Muscle layer of duodenum (tissue), 2 donors: Measurements from ENCODE around the gene PON3.

Source experiments
- H3K27ac ChIP-seq: one replicate; pipeline ENCODE4 v1.7.0; 2013; ENCODE audit warnings: mild to moderate bottlenecking, low read length
- H3K27me3 ChIP-seq: one replicate; pipeline ENCODE4 v1.7.0; 2013; ENCODE audit warnings: low read depth, mild to moderate bottlenecking, control low read depth, low read length
- H3K36me3 ChIP-seq, 2 donors: one replicate each; pipeline ENCODE4 v1.7.0; 2013; ENCODE audit warnings: low read length in 2 of 2, control low read depth in 1 of 2, mild to moderate bottlenecking in 1 of 2; ENCODE audit not compliant: insufficient read depth in 2 of 2, control insufficient read depth in 1 of 2
- H3K4me1 ChIP-seq, 2 donors: one replicate each; pipeline ENCODE4 v1.7.0; 2013; ENCODE audit warnings: low read length in 2 of 2, mild to moderate bottlenecking in 2 of 2, control low read depth in 1 of 2, moderate library complexity in 1 of 2; ENCODE audit not compliant: insufficient read depth in 2 of 2, control insufficient read depth in 1 of 2
- H3K4me3 ChIP-seq, 2 donors: one replicate each; pipeline ENCODE4 v1.7.0; 2013; ENCODE audit warnings: low read length in 2 of 2, low read depth in 1 of 2, mild to moderate bottlenecking in 1 of 2
- H3K9me3 ChIP-seq, 2 donors: one replicate each; pipeline ENCODE4 v1.7.0; 2013; ENCODE audit warnings: low read length in 2 of 2, control low read depth in 1 of 2, mild to moderate bottlenecking in 1 of 2; ENCODE audit not compliant: control insufficient read depth in 1 of 2
- donor health status: healthy.

Gene PON3

DNA sequence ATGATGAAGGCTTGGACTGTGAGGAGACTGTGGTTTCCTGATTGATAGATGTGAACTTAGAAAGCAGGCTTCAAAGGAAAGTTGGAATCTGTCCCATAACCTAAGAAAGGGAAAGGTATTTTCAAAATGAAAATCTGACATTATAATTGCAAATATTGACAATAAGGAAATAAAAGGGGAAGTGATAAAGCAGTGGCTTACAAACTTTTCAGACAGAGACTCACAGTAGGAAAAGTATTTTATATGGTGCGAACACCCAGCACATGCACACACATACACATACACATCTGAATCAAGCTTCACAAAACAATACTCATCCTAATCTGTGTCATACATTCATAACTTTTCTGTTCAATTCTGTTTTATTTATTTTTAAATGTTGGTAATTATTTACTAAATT lies 76.6 kb downstream of the PON3 start:
- H3K27ac ChIP-seq: no peak overlapping the region
- no peaks in the 10 kb centered on the region for H3K36me3 ChIP-seq
- no peak overlapping the region for H3K4me3 ChIP-seq
- no peaks in the 10 kb centered on the region for H3K4me1 ChIP-seq
- H3K9me3 ChIP-seq: no peaks in the 10 kb centered on the region
- no peaks in the 10 kb centered on the region for H3K27me3 ChIP-seq

DNA sequence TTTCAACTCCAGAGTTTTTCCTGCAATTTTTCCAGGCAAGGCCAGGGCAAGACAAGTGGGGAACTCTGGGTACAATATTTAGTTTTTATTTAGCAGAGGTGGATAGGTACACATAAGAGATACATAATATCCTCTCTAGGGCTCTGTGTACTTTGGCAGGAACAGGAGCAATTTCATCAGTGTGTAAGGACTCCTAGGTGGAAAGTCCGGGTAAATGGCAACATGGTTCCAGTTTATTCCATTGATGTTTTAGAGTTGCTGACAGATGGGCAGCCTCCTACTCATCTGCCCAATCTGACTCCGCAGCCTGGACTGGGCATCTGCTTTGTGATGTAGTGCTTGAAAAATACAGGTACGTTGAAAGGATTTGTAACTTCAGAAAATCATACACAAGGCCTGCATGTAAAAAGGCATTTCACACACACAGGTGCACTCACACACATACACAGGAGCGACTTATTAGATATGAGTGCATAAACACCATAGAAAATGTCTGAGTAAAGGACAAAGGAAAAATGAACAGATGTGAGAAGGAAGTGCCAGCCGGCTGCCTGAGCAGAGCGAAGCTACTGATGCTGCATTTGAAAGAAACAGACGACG lies 77.6 kb downstream of the PON3 start:
- H3K4me1 ChIP-seq: no peaks in the 10 kb centered on the region
- H3K9me3 ChIP-seq: no peaks in the 10 kb centered on the region
- H3K4me3 ChIP-seq: no peak overlapping the region
- no peak overlapping the region for H3K27ac ChIP-seq
- H3K36me3 ChIP-seq: no peaks in the 10 kb centered on the region
- H3K27me3 ChIP-seq: no peaks in the 10 kb centered on the region

DNA sequence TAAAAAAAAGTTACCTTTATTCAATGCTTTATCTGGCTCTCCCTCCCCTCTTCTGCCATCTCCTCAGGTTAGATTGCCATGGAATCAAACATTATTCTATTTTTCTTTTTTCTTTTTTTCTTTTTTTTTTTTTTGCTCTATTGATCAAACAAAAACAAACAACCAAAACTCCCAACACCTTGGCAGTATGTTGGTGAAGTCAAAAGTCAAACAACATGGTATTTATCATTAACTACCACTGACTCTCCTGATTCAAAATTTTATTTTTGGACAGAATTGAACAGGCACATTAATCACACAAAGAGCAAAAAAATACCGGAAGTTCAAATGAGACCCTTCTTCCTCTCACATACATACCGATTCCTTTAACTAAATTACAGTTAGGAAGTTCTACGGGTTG lies 78.2 kb downstream of the PON3 start:
- H3K27me3 ChIP-seq: no peaks in the 10 kb centered on the region
- H3K27ac ChIP-seq: no peak overlapping the region
- H3K36me3 ChIP-seq: no peaks in the 10 kb centered on the region
- no peaks in the 10 kb centered on the region for H3K9me3 ChIP-seq
- H3K4me1 ChIP-seq: no peaks in the 10 kb centered on the region
- no peak overlapping the region for H3K4me3 ChIP-seq

DNA sequence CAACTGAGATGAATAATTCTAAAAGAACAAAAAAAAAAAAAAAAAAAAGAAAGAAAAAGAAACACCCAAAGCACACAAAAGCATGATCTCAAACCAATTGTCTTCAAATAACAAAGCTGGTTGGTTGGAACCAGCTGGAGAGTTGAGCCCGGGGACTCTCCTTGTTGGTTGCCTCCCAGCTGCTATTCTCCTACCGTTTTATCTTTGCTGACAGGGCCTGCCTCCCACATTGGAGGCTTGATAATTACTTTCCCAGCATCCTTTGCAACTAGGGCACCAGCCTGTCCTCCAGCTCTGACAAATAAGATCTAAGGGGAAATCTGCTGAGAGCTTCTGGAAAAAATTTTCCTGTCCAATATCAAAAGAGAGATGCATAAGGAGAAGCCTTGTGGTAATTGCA lies 78.6 kb downstream of the PON3 start:
- no peaks in the 10 kb centered on the region for H3K4me1 ChIP-seq
- no peaks in the 10 kb centered on the region for H3K9me3 ChIP-seq
- H3K27me3 ChIP-seq: no peaks in the 10 kb centered on the region
- H3K36me3 ChIP-seq: no peaks in the 10 kb centered on the region
- H3K4me3 ChIP-seq: no peak overlapping the region
- no peak overlapping the region for H3K27ac ChIP-seq

GRCh38 chr7:95316588-95316987 lies 79.6 kb downstream of the PON3 start:
- no peak overlapping the region for H3K4me3 ChIP-seq
- no peaks in the 10 kb centered on the region for H3K27me3 ChIP-seq
- no peaks in the 10 kb centered on the region for H3K36me3 ChIP-seq
- no peaks in the 10 kb centered on the region for H3K9me3 ChIP-seq
- no peaks in the 10 kb centered on the region for H3K4me1 ChIP-seq
- no peak overlapping the region for H3K27ac ChIP-seq

DNA sequence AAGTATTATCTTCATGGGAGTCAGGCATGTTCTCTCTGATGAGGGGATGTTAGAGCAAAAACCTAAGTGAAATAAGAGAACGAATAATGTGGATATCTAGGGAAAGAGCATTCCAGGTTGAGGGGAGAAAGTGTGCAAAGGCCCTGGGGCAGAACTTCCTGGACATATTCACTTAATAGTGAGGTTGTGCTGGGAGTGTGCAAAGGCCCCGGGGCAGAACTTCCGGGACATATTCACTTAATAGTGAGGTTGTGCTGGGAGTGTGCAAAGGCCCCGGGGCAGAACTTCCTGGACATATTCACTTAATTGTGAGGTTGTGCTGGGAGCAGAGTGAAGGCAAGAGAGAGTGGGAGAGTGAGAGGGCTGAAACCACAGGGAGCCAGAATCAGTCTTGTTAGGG lies 83.6 kb downstream of the PON3 start:
- no peaks in the 10 kb centered on the region for H3K9me3 ChIP-seq
- no peaks in the 10 kb centered on the region for H3K27me3 ChIP-seq

DNA sequence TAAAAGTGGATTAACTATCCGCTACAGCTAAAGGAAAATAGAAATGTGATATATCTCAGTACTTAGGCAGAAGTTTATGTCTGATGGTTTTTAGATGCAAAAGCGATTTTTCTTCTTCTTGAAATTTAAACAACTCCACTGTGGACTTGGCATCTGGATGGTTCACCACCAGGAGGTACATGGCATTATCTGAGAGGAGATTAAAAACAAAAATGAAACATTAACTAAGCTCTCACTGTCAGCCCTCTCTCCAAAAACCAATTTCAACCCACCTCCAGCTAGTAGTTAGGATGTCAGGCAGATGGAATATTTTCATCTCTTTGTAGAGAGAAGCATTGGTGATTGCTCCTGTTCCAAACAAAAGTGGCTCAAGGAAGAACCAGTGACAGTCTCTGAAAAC lies 84.8 kb downstream of the PON3 start:
- Histone ChIP-seq H3K27me3 (no peaks in the 10 kb centered on the region), H3K9me3 (no peaks in the 10 kb centered on the region), H3K36me3 (no peaks in the 10 kb centered on the region), H3K4me3 (no peak overlapping the region), H3K4me1 (no peaks in the 10 kb centered on the region), H3K27ac (no peak overlapping the region)

More for the DNA sequence above, 83.6 kb downstream of the PON3 start:
- Histone ChIP-seq H3K4me3 (no peak overlapping the region), H3K36me3 (no peaks in the 10 kb centered on the region), H3K4me1 (no peaks in the 10 kb centered on the region), H3K27ac (no peak overlapping the region)

DNA sequence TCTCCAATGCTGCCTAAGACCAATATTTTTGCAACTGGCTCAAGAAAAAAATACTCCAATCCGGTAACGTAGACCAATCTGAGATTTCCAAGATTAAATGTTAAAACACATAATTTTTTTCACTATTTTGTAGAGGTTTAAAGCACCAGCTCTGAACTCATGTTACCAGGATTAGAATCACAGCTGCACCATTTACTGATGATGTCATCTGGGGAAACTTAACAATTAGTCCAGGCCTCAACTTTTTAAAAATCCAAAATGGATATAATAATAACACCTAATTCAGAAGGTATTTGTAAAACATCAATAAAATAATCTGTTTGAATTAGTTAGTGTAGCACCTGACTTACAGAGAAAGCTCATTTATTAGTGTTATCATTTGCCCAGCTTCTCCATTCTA lies 86.2 kb downstream of the PON3 start:
- H3K4me3 ChIP-seq: no peak overlapping the region
- no peak overlapping the region for H3K27ac ChIP-seq
- no peaks in the 10 kb centered on the region for H3K4me1 ChIP-seq
- H3K27me3 ChIP-seq: no peaks in the 10 kb centered on the region
- H3K36me3 ChIP-seq: no peaks in the 10 kb centered on the region
- no peaks in the 10 kb centered on the region for H3K9me3 ChIP-seq
